Stomach smooth muscle (tissue), 2 donors: ENCODE data around the gene JADE2.

Experiments
- H3K27ac ChIP-seq: one replicate; pipeline ENCODE4 v1.7.0; 2013; ENCODE audit warnings: mild to moderate bottlenecking, low read length, inconsistent platforms
- H3K27me3 ChIP-seq, 2 donors: one replicate each; pipeline ENCODE4 v1.7.0; 2013; ENCODE audit warnings: low read length in 2 of 2; ENCODE audit not compliant: insufficient read depth in 2 of 2, control insufficient read depth in 1 of 2
- H3K36me3 ChIP-seq, 2 donors: one replicate each; pipeline ENCODE4 v1.7.0; 2013; ENCODE audit warnings: low read length in 2 of 2; ENCODE audit not compliant: control insufficient read depth in 2 of 2, insufficient read depth in 2 of 2
- H3K4me1 ChIP-seq: one replicate; pipeline ENCODE4 v1.7.0; 2013; ENCODE audit warnings: low read length; ENCODE audit not compliant: control insufficient read depth, insufficient read depth
- H3K4me3 ChIP-seq, 2 donors: one replicate each; pipeline ENCODE4 v1.7.0; 2013; ENCODE audit warnings: low read length in 2 of 2
- H3K9ac ChIP-seq, 2 donors: one replicate each; pipeline ENCODE4 v1.7.0; 2013; ENCODE audit warnings: low read length in 2 of 2, mild to moderate bottlenecking in 1 of 2
- H3K9me3 ChIP-seq, 2 donors: one replicate each; pipeline ENCODE4 v1.7.0; 2013; ENCODE audit warnings: low read length in 2 of 2; ENCODE audit not compliant: control insufficient read depth in 2 of 2
- donor health status: healthy.
- donor health status: Pancreatic carcinoma.

JADE2 gene

DNA sequence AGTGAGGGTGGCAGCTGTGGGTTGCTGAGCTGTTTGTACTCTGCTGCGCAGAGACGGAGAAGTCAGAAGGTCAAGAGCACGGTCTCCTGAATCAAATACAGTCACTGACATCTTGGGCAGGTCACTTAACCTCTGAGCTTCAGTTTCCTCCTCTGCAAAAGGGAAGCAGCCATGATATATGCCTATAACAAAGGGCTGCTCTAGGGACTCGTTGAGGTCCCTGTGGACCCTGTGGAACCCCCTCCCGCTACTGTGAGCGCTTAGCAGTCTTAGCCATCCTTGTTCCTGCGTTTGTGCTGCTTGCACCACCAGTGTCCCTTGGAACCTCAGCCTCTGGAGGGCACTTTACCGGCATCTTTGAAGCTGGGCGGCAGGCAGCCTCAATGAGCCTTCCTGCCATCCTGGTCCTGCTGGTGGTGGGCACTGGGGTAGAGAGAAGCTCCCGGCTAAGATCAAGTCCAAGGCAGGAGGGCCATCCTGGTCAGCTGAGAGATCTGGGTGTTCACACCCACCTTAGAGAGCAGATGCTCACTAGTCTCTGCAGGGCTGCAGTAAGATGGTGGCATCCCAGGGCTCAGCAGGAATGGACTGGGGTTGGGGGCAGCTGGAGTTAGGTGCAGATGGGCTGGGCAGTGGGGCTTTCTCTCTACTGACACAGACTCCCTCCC, 8.7 kb downstream of the JADE2 start:
- Histone ChIP-seq H3K4me3 (no peak overlapping the region), H3K4me1 (peaks cover 51% of the 10 kb centered on the region), H3K27me3 (no peaks in the 10 kb centered on the region), H3K36me3 (peaks cover 27 to 33% of the 10 kb centered on the region in 2 donors), H3K9ac (no peak overlapping the region), H3K9me3 (no peaks in the 10 kb centered on the region), H3K27ac (no peak overlapping the region)

DNA sequence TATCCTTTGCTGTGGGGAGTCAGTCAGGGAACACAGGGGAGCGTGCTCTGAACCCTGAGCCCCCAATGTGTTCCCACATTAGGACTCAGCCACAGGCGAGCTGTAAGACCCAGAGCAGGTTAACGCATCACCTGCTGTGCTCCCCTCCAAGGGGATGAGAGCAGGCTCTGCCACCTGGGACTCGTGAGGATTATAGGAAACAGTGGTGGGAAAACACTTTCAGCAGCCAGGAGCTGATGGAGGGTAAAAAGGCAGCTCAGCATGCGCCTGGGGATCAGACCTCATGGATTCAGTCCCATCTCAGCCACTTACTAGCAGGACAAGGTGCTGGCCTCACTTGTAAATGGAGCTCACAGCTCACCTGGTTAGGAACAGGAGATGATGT, 9.2 kb downstream of the JADE2 start:
- no peaks in the 10 kb centered on the region for H3K27me3 ChIP-seq
- no peak overlapping the region for H3K9ac ChIP-seq
- H3K4me1 ChIP-seq, result peaks cover 46% of the 10 kb centered on the region
- peaks cover 31 to 34% of the 10 kb centered on the region in 2 donors for H3K36me3 ChIP-seq
- H3K9me3 ChIP-seq, result no peaks in the 10 kb centered on the region
- H3K27ac ChIP-seq, result no peak overlapping the region
- no peak overlapping the region for H3K4me3 ChIP-seq

DNA sequence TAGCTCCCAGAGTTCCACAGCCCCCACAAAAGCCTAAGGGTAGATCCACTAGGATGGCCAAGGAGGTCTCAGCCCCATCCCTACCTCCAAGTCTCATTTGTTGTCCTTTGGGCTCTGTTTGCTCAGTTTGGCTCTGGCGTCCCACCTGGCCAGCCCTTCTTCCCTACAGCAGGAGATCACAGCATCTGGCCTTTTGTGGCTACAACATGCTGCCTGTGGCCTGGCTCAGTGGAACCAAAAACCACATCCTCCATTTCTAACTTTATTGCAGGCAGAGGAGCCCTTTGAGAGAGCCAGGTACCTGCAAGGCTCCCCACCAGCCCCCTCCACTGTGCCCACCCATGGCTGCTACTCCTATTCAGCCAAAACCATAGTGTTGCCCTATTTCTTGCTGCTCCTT, 11.4 kb downstream of the JADE2 start:
- Histone ChIP-seq H3K27ac (no peak overlapping the region), H3K9me3 (no peaks in the 10 kb centered on the region), H3K36me3 (peaks cover 51 to 52% of the 10 kb centered on the region in 2 donors), H3K9ac (no peak overlapping the region), H3K4me3 (no peak overlapping the region), H3K27me3 (no peaks in the 10 kb centered on the region), H3K4me1 (peaks cover 31% of the 10 kb centered on the region)

DNA sequence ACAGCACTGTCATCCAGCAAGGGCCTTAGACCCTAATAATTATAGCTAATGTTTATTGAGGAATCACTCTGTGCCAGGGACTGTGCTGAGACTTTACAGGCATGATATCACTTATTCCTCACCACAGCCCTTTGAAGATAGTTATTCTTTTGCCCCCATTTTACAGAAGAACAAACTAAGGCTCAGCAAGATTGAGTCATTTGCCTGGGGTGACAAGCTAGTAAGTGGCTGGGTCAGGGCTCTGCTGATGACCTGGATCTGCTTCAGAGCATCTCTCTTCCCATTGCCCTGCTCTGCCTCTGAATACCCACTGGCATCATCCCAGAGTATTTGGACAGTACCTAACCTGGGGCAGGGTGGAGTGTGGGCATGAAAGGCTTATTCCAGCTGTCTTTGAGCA, 11.8 kb downstream of the JADE2 start:
- Histone ChIP-seq H3K4me3 (no peak overlapping the region), H3K27me3 (no peaks in the 10 kb centered on the region), H3K36me3 (peaks cover 51 to 54% of the 10 kb centered on the region in 2 donors), H3K9ac (no peak overlapping the region), H3K4me1 (peaks cover 27% of the 10 kb centered on the region), H3K27ac (no peak overlapping the region), H3K9me3 (no peaks in the 10 kb centered on the region)

DNA sequence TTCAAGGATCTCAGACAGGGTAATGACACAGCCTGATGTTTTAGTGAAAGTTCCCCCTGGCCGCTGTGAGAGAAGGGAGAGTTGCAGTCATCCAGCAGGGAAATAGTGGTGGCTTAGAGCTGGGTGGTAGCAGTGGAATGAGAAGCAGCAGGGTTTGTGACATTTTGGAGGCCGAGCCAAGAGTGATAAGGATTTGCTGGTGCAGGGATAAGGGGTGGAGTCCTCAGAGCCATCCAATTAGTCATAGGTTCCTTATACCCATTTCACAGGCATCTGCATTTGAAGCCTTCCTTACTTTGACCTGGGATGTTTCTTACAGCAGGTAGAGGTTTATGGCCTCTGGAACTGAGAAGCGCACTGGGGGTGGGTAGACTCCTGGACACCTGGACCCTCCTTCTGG, 12.8 kb downstream of the JADE2 start:
- Histone ChIP-seq H3K4me1 (peaks cover 17% of the 10 kb centered on the region), H3K27me3 (no peaks in the 10 kb centered on the region), H3K9ac (no peak overlapping the region), H3K9me3 (no peaks in the 10 kb centered on the region), H3K27ac (no peak overlapping the region), H3K4me3 (no peak overlapping the region), H3K36me3 (peaks cover 51 to 54% of the 10 kb centered on the region in 2 donors)

DNA sequence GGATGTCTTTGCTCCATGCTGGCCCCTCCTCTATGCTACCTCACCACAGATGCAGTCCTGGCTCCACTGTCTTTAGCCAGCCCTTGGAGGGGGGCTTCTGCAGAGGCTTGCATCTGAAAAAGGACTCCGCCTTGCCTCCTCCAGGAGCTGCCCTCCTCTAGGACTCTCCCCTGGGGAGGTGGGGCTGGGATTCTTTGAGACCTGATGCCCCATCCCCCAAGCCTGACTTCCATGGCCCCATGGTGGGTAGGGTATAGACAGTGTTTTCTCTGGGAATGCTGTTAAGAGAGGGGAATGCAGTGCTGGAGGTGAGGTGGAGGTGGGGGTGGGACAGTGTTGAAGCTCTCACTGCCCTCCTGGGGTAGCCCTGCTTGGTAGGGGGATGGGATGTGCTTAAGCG, 14.3 kb downstream of the JADE2 start:
- Histone ChIP-seq H3K27ac (no peak overlapping the region), H3K9ac (no peak overlapping the region), H3K27me3 (no peaks in the 10 kb centered on the region), H3K36me3 (peaks cover 55 to 57% of the 10 kb centered on the region in 2 donors), H3K4me3 (no peak overlapping the region), H3K9me3 (no peaks in the 10 kb centered on the region), H3K4me1 (peaks cover 16% of the 10 kb centered on the region)

DNA sequence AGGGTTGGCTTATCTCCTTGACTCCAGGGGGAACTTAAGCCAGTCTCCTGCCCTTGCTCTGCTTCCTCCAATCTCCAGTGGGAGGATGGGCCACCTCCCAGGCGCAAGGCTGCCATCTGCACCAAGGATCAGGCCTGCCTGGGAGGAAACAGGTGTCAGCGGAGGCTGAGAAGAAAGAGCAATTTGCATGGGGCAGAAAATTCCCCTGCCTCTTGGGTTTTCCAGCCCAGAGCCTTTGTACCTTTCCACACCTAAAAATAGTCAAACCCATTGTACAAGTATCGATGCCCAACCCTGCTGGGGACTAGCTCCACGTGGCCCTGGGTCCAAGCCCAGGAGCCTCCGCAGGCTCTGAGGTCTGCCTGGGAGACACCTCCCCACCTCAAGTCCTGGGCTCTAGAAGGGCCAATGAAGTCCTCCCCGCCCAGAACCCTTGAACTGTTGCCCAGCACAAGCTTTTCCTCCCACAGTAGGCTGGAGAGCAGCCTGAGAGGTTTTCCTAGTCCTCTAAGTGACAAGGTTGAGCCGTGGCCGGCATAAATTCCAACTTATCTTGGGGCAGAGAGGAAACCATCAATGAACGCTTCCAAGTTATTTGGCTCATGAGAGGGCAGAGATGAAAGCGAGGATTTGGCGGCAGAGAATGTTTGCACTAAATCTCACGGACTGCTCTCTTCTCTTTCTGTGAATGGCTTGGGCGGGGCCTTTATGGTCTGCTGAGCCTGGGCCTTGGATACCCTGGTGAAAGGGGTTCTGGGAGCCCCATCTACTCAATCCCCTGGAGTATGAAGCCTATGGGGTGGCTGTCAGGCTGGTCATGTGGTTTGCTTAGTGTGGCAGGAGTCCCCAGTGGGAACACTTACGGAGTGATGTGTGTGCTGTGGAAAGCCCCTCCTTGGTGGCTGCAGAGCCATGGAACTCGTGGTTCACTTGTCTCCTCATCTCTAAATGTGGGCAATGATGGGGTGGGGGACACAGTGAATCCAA, 15.6 kb downstream of the JADE2 start:
- H3K27me3 ChIP-seq, result no peaks in the 10 kb centered on the region

DNA sequence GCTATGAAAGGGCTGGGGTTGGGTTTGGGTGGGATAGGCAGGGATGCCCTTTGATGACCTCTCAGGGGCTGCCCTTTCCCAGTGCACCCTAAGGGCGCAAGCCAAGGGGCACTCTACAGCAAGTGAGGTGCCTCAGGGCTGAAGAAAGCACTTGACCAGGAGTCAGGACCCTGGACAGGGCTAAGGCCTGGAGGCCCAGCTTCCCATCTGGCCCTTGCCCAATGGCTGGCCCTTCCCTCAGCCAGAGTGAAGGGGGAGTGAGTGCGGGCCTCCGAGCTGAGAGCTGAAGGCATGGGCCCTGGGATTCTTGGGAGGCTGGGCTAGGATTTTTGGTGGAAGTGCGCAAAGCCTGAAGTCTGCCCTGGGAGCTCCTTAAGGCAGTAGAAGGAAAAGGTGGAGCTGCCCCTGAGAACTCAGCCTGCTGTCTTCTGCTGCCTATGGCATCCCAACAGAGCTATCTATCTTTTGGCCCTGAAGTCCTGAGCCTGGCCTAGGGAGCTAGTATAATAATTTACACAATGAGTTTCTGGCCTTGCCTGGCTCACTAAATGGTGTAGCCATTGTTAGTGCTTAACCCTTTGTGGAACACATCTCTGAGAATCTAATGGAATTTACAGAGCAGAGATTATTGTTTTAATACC, 16.4 kb downstream of the JADE2 start:
- Histone ChIP-seq H3K27me3 (no peaks in the 10 kb centered on the region), H3K4me1 (peaks cover 28% of the 10 kb centered on the region), H3K9ac (no peak overlapping the region), H3K36me3 (peaks cover 48 to 52% of the 10 kb centered on the region in 2 donors), H3K27ac (no peak overlapping the region), H3K4me3 (no peak overlapping the region), H3K9me3 (no peaks in the 10 kb centered on the region)

More for the DNA sequence above, 15.6 kb downstream of the JADE2 start:
- Histone ChIP-seq H3K4me3 (no peak overlapping the region), H3K4me1 (peaks cover 24% of the 10 kb centered on the region), H3K9me3 (no peaks in the 10 kb centered on the region), H3K9ac (no peak overlapping the region), H3K36me3 (peaks cover 56 to 57% of the 10 kb centered on the region in 2 donors), H3K27ac (no peak overlapping the region)

DNA sequence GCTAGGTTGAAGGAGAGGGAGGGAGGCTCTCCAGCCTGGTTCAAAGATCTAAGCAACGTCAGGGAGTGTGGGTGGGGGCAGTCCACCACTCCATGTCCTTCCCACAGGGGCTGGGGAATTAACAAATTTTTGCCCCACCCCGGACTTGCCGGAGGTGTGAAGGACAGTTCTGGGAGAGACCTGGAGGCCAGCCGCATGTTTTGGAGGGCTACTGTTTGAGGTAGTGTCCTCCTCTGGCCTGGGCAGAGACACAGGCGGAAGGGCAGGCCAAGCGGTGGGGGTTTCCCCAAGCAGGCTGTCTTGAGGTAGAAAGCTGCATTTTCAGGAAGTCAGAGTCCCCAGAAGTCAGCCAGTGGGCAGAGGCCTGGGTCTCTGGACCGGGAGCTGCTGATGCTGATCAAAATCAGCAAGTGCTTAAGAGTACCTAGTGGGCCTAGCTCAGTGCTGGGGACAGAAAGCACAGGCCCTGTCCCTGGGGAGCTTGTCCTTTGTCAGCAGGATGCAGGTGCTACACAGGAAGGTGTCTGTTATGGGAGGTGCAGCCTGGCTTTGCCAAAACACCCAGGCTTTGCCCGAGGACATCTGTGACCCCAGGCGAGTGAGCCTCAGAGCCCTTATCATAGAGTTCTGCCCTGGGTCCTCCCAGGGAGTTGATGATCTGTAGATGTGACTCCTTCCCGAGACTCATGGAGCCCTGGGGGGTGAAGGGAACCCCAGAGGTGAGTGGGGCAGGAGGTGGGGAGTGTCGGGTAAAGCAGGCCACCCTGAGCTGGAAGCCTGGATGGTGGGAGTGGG, 18.5 kb downstream of the JADE2 start:
- Histone ChIP-seq H3K4me3 (no peak overlapping the region), H3K9me3 (no peaks in the 10 kb centered on the region), H3K36me3 (peaks cover 35 to 36% of the 10 kb centered on the region in 2 donors), H3K4me1 (peaks cover 49% of the 10 kb centered on the region), H3K9ac (no peak overlapping the region), H3K27me3 (no peaks in the 10 kb centered on the region), H3K27ac (peak overlapping the region; percentile 18)
